ENCODE data around the gene MRM1.

GRCh38 chr17:36593656-36594316 is 7.6 kb upstream of the MRM1 start:
- no peak for TF ChIP-seq PKNOX1 (IDR thresholded peaks at IDR 0.05)
- TF ChIP-seq L3MBTL2 (conservative IDR thresholded peaks at IDR 0.05): no peak
- TF ChIP-seq FOXK2 (IDR thresholded peaks at IDR 0.05): no peak
- TF ChIP-seq FOXA1 (IDR thresholded peaks at IDR 0.05): no peak
- TF ChIP-seq SUZ12 (IDR thresholded peaks at IDR 0.05): no peak
- TF ChIP-seq SP1 (IDR thresholded peaks at IDR 0.05): no peak
- no peak for TF ChIP-seq BHLHE40 (IDR thresholded peaks at IDR 0.05; ENCODE audit: borderline replicate concordance)
- TF ChIP-seq TARDBP (IDR thresholded peaks at IDR 0.05): no peak
- TF ChIP-seq HDGF (IDR thresholded peaks at IDR 0.05; ENCODE audit: borderline replicate concordance): no peak
- no peak for TF ChIP-seq FOXM1 (IDR thresholded peaks at IDR 0.05; ENCODE audit: borderline replicate concordance)

Data from HEK293T (cell line).